Nephron (organoid): ENCODE data around the gene KIAA0753.
A peak's percentile ranks its signal among the peaks of the same experiment; 100 is the strongest.

Experiments used
- H3K27ac Mint-ChIP-seq, 3 experiments: 2 replicates each; pipeline ENCODE4 v1.8.0; 2020; ENCODE audit warnings: mixed read lengths in 3 of 3, mild to moderate bottlenecking in 2 of 3, moderate library complexity in 1 of 3
- H3K27me3 Mint-ChIP-seq: 2 replicates; pipeline ENCODE4 v1.8.0; 2021; ENCODE audit warnings: low read depth, mild to moderate bottlenecking, moderate library complexity, mixed read lengths
- H3K36me3 Mint-ChIP-seq: 2 replicates; pipeline ENCODE4 v1.8.0; 2020; ENCODE audit warnings: low read depth, mixed read lengths
- H3K4me1 Mint-ChIP-seq: 2 replicates; pipeline ENCODE4 v1.8.0; 2020; ENCODE audit warnings: mixed read lengths
- H3K4me3 Mint-ChIP-seq, 3 experiments: 2 replicates each; pipeline ENCODE4 v1.8.0; 2020; ENCODE audit warnings: mild to moderate bottlenecking in 3 of 3, mixed read lengths in 3 of 3, moderate library complexity in 2 of 3
- H3K9me3 Mint-ChIP-seq: 2 replicates; pipeline ENCODE4 v1.8.0; 2020; ENCODE audit warnings: mixed read lengths
- TF ChIP-seq, protein P1 (sequence below), 3 experiments: fragments of 200-600 bp; sonication (generic); IDR thresholded peaks; one replicate each; pipeline ENCODE4 v1.5.0; 2021; ENCODE audit warnings: antibody characterized with exemption in 3 of 3; ENCODE audit not compliant: unreplicated experiment in 3 of 3

KIAA0753 gene

DNA sequence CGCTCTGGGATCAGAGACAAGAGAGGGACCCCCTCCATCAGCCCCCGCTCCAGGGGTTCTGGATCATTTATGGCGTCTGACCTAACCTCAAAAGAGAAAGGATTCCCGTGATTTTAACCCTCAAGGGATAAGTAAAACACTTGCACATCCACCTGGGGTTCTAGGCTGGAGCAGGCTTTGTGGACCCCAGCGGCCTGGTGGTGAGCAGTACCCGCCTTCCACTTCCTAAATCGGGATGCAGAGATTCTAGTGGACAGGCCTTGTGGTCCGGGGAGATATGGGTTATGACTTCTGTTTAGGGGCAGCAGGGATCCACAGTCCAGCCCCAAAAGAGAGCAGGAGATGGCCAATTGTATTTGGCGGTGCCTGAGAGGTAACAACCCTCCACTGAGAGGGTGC lies 83.5 kb downstream of the KIAA0753 start:
- TF ChIP-seq, protein P1, sequence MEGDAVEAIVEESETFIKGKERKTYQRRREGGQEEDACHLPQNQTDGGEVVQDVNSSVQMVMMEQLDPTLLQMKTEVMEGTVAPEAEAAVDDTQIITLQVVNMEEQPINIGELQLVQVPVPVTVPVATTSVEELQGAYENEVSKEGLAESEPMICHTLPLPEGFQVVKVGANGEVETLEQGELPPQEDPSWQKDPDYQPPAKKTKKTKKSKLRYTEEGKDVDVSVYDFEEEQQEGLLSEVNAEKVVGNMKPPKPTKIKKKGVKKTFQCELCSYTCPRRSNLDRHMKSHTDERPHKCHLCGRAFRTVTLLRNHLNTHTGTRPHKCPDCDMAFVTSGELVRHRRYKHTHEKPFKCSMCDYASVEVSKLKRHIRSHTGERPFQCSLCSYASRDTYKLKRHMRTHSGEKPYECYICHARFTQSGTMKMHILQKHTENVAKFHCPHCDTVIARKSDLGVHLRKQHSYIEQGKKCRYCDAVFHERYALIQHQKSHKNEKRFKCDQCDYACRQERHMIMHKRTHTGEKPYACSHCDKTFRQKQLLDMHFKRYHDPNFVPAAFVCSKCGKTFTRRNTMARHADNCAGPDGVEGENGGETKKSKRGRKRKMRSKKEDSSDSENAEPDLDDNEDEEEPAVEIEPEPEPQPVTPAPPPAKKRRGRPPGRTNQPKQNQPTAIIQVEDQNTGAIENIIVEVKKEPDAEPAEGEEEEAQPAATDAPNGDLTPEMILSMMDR (IDR thresholded peaks at IDR 0.05; ENCODE audit: unreplicated experiment in 3 of 3): no peak
- Mint-ChIP-seq H3K27ac (peak overlapping the region; percentile 49 to 70 (median 52)), H3K9me3 (no peaks in the 10 kb centered on the region), H3K4me1 (peaks cover 49% of the 10 kb centered on the region), H3K4me3 (peak overlapping the region; percentile 75 to 85 (median 81)), H3K36me3 (no peaks in the 10 kb centered on the region), H3K27me3 (peaks cover 40% of the 10 kb centered on the region)

DNA sequence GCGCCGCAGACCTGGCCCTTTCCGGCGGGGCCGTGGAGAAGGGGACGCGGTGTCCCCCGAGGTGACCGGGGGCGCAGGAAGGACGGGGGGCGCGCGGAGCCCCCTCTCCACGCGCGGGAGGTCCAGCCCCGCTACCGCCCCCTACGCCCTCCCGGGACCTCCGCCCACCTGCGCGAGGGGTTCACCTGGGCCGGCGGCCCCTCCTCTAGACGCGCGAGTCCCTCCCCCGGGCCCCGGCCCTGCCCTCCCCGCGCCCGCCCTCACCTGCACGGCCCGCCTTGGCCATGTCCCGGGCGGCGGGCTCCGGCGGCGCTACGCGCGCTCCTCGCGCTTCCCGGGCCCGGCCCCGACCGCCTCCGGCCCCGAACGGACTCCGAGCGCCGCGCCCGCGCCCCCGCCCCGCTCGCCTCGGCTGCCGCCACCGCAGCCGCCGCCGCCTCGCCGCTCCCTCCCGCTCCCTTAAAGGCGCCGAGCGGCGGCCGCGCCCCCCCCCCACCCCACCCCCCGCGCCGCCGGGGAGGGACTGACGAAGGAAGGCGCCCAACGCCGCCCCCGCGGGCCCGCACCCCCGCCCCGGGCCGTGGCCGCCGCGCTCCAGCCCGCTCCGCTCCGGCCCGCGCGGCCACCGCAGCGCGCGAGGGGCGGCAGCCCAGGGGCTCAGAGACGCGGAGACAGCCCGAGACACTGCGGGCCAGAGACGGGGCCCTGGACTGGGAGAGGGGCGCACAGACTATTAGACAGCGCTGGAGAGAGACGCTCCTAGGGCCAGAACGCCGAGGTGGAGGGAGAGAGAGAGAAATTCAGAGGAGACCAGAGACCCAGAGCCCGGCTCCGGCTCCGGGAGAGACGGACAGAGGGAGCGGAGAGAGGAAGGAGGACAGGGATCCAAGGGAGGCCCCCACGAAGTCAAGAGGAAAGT lies 84.1 kb downstream of the KIAA0753 start, which contains the start of gene PITPNM3:
Gene PITPNM3 (minus strand): TSS at position 435 of the 919 bp plus-strand sequence. CDS start 149 bp downstream, at position 286.
- TF ChIP-seq, protein P1 (IDR thresholded peaks at IDR 0.05; ENCODE audit: unreplicated experiment in 3 of 3): no peak
- Mint-ChIP-seq H3K27me3 (peaks cover 40% of the 10 kb centered on the region), H3K36me3 (no peaks in the 10 kb centered on the region), H3K4me1 (peaks cover 49% of the 10 kb centered on the region), H3K9me3 (no peaks in the 10 kb centered on the region), H3K27ac (peak within 1 kb of the TSS; percentile 52 to 81 (median 59)), H3K4me3 (peak within 1 kb of the TSS; percentile 84 to 87 (median 85))

DNA sequence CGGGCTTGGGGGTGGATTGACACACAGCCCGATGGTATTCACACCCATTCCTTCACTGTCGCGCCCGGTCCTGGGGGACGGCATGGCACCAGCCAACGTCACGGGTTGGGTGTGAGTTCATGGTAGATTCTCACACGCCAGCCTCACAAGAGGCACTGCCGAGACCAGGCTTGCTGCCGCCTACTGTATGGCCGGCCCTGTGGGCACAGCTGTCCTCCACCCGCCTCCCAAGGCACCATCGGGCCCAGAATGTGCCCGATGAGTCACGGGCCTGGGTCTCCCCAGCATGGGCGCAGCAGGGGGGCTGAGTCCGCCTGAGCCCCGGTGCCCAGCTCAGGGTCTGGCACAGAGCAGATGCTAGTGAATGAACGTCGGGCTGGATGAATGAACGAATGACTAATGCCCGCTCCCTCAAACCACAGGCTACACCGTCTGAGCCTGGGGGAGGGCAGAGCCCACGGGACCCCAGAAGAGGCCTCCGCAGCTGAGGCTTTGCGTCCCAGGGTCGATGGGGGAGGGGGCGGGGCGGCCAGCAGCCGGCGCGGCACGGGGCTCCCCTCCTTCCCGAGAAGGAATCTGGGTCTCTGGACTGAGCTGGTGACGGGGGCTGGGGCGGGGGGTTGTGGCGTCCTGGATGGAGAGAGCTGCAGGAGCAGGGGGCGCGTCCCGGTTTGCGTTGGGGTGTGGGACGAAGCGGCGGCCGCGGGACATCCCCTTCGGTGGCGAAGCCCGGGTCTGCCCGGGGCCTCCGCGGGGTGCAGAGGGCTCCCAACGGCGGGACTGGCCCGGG lies 85.0 kb downstream of the KIAA0753 start:
- no peaks in the 10 kb centered on the region for H3K9me3 Mint-ChIP-seq

DNA sequence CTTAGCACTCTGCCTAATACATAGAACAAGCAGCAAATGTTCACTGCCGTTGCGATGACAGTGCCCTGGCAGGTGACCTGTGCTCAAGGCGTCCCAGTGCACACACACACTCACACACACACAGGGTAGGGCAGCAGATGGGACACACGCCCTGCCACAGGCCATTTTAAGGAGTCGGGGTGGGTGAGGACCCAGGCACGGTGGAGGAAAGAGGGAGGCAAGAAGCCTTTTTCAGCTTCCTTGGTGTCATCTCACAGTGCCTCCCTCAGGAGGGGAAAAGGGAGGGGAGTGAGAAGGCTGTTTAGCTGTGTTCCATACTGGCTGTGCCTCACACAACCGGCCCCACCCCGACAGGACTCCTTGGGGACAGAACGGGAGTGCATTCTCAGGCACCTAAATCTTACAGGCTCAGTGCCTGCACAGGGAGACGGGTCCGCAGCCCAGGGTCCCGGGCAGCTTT lies 85.6 kb downstream of the KIAA0753 start:
- TF ChIP-seq, protein P1 (IDR thresholded peaks at IDR 0.05; ENCODE audit: unreplicated experiment in 3 of 3): no peak
- Mint-ChIP-seq H3K9me3 (no peaks in the 10 kb centered on the region), H3K27ac (peak overlapping the region; percentile 59 to 81 (median 67)), H3K27me3 (peaks cover 44% of the 10 kb centered on the region), H3K4me1 (peaks cover 45% of the 10 kb centered on the region), H3K36me3 (no peaks in the 10 kb centered on the region), H3K4me3 (peak overlapping the region; percentile 77 to 87 (median 84))

More for the DNA sequence above, 85.0 kb downstream of the KIAA0753 start:
- Mint-ChIP-seq H3K27me3 (peaks cover 44% of the 10 kb centered on the region), H3K4me3 (peak overlapping the region; percentile 77 to 87 (median 84)), H3K36me3 (no peaks in the 10 kb centered on the region), H3K4me1 (peaks cover 49% of the 10 kb centered on the region), H3K27ac (peak overlapping the region in 2 of 3 experiments; percentile 59 to 81)
- TF ChIP-seq, protein P1 (IDR thresholded peaks at IDR 0.05; ENCODE audit: unreplicated experiment in 3 of 3): no peak

DNA sequence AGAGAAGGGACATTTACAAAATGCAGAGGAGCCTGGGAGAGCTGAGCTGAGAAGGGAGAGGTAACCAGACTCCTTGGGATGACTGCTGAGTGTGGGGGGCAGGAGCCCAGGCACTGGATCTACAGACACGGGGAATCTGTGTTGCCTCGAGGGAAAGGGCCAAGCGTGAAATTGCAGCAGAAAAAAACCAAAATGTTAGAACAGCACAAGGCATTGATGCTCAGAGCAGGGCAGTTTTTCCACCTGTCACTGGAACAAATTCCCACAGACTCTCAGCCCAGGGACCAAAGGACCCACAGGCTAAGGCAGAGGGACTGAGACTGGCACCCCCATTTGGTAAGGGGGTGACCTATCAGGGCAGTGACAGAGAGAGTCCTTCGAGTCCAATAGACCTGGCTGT lies 86.2 kb downstream of the KIAA0753 start:
- Mint-ChIP-seq H3K36me3 (no peaks in the 10 kb centered on the region), H3K9me3 (no peaks in the 10 kb centered on the region), H3K27ac (peak overlapping the region; percentile 59 to 81 (median 67)), H3K4me3 (peak overlapping the region; percentile 77 to 87 (median 84)), H3K4me1 (peaks cover 44% of the 10 kb centered on the region), H3K27me3 (peaks cover 50% of the 10 kb centered on the region)
- TF ChIP-seq, protein P1 (IDR thresholded peaks at IDR 0.05; ENCODE audit: unreplicated experiment in 3 of 3): no peak
